ENCODE results near the gene ITGA2.
"Not testable (repeated sequence)": the region's sequence is repeated elsewhere in the genome, so short reads cannot be mapped to it uniquely, and the experiment has no call there.

ITGA2 gene

DNA sequence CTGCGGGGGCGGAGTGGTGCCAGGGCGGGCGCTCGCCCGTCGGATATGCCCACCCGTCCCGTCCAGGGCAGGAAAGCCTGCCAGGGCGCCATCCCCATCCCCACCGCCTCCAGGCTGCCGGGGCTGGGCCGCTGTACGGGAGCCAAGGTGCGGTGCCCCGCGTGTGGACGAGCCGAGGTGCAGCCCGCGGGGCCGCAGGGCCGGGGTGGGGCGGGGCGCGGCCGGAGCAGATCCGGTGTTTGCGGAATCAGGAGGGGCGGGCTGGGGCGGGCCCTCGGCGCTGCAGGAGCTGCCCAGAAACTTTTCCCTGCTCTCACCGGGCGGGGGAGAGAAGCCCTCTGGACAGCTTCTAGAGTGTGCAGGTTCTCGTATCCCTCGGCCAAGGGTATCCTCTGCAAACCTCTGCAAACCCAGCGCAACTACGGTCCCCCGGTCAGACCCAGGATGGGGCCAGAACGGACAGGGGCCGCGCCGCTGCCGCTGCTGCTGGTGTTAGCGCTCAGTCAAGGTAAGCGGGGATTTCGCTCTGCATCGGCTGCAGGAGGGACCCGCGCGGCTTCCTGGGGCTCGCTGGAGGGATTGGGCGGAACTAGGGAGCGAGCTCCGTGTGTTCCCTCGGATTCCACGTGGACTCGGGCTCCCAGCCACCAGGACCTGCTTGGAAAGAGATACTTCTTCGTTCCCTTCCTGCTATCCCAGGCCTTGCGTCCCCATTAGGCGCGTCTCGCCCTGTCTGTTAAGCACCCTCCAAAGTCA lies at the start of gene ITGA2:
Gene ITGA2 (plus strand): TSS at position 328 of the 756 bp plus-strand sequence. CDS start 117 bp downstream, at position 445.
- DNase-seq = no peak

DNA sequence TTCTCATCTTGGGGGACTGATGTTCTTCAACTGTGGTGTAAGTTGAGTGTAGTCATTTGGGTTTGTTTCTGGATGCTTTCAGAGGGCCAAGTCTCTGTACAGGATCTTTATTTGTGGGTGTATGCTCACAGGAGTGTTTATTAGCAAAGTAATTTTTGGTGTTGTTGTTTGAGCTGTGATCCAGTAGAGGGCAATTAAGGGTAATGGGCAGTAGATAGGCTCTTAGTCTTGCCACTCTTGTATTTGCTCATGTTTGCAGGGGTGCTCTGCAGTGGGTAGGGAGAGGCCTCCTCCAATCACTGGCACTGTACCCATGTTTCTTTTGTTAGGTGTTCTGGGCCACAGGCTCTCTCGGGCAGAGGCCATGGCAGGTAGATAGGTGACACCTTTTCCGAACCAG lies 45.9 kb upstream of the ITGA2 start:
- DNase-seq = no peak

DNA sequence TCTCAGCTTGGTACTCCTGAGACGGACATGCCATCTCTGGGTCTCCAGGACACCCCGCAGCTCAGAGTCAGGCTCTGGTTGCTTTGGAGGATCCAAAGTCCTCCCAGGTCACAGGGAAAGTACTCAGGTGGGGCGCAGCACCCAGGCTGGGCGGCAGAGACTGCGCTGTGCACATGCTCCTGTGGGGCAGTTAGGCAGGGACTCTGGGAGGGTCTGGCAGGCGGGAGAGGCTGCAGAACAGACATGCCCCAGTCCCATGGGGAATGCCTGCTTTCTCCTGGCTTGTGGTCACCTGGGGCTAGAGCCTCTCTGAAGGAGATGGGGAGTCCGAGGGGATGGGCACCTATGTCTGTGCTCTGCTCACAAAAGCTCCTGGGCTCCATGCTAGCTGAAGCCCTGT lies 45.3 kb upstream of the ITGA2 start:
- no peak for DNase-seq

DNA sequence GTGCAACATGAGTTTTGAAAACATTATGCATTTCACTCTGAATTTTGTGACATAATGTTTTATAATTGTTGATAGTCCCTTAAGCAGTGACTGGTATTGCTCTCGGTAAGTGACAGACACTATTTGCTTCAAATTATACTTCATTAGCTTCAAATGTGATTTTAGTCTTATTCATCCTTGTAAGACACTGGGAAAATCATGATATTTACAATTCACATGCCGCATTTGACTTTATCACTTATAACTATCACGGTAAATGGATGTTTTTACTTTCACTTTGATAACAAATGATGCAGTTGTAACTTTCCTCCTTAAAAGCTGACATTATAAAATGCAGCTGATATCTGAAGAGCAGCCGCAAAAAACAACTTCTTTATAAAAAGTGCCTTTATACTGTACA lies 44.1 kb upstream of the ITGA2 start:
- DNase-seq = no peak

DNA sequence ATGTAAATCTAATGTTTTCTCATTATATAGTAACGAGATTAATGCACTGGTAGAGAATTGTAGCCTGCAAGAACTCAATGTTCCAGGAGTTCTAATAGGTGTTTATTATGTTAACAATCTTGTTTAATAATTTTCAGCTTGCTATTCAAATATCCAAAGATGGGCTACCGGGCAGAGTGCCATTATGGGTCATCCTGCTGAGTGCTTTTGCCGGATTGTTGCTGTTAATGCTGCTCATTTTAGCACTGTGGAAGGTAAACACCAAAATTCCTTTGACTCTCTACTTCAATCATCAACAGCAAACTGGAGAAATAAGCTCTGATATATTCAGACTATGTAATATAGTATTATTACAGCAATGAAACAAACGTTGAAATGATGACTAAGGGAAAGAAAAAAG lies 41.9 kb upstream of the ITGA2 start:
- no peak for DNase-seq

DNA sequence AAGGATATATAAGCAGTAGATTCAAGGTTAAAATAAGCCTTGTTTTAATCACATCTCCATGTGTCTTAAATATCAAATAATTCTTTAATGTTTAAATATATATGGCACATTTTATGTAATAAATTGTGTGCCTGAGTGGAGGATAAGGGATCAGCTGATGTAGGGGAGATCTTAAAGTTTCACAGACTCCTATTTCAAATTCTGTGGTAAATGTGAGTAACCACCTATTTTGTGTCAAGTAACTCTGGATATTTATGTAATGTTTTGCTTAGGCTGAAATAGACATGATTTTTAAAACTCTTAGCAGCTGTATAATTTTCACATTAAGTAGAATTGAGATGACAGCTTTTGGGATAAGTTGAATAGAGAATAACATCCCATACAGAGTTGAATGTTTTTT lies 41.3 kb upstream of the ITGA2 start:
- no peak for DNase-seq

DNA sequence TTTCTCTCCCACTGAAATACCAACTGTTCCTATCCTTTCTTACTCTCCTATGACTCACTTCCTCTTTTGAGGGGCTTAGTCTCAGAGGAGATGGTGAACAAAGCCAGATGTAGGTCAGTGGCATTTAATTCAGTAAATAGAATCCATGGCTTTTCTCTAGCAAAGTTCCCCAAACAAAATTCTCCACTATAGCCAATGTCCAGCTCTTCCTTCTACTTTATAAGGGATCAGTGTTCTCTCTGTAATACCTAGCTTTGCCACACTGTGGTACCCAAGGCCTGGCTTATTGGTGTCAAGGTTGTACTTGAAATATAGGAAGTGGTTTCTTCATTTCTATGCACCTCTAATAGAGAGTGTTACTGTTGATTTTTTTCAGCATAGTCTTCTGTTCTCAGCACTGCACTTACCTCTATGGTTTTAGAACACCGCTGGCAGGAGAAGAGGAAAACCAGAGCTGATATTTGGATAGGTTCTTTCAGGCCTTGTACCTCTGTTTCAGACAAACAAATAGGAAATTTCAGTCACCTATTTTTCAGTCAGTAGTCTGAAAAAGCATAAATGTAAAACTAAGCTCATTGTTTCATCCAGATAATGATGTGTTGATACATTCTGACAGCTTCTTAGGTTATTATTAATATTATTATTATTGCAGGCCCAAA lies 40.6 kb upstream of the ITGA2 start:
- peak; percentile 28 for DNase-seq

DNA sequence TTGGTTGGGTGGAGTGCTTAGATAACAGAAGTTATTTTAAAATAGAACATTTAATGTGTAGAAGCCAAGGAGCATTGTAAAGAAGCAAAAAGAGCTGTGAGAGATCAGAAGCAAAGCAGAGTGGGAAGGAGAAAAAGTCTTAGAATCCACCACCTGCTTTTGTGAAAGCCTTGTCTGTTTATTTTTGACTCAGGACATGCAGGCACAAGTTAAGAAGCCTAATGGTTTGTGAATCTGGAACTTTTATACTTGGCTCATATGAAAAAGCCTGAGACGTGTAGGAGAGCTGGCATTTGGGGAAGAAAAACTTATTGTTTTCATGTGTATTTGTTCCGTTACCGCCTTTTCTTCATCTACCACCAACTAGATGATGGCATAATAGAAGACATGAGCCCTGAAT lies 38.5 kb upstream of the ITGA2 start:
- no peak for DNase-seq

DNA sequence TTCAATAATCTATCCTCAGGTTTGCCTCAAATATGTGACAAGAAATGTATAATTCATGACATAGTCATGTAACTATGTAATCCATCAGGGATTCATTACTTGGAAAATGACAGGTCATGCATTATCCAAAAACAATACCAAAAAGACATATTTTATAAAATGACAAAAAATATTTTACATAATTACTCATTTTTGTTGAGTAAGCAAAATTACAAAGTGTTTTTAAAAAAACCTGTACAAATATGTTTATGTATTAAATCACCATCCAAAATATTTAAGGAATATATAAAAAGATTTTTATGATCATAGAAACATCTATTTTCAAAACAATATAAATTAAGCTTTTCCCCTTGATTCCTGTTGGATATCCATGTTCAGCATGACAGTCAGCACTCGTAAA lies 36.7 kb upstream of the ITGA2 start:
- no peak for DNase-seq

DNA sequence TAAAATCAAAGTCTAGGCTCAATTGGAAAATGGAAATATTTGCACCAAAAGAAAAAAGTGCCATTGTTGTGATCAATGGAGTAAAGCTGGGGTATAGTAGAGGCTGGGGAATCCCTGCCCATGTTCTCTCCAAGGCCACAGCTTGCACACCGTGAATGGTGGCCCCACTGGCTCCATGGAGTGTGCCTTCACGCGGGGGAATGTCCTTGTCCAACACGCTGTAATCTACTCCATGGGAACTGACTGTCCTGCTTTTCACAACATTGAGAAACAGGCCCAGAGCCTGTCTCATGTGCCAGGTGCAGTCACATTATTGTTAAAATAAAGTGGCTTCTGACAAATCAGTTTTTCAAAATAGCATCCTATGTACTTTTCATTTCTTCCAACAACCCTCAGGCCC lies 33.1 kb upstream of the ITGA2 start:
- DNase-seq = no peak

DNA sequence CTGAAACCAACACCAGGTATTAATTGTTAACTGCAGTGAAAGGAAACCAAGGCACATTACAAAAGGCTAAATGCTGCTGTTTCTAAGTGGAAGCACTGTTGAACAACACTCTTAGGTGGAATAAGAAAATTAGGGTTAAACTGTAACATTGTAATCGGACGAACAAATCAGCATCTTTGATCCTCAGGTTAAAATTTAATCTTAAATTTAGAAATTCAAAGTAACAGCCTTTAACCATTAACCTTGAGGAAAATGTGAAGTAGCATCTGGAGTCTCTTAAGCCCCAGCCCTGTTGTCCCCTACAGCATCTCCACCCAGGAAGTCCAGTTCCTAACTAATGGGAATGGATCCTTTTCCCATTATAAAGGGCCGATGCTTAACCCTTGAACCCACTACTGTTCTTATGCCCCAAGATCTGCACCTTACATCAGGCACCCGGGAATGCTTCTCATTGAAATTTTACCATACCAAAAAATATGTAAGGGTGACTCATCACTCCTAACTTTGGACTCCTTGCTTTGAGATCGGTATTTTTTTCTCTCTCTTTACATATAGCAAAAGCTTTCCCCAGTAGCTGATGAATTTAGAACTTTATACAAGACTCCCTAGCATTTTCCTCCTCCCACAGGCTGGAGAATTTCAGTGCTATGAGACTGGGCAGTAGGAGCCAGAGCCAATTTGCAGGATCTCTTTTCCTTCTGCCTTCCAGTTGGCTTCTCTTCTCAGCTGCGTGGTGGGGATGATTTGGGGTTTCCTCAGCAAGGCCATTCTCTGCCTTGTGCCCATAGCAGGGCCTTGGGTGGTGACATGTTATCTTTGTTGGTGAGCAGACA lies 32.0 kb upstream of the ITGA2 start:
- DNase-seq = no peak

DNA sequence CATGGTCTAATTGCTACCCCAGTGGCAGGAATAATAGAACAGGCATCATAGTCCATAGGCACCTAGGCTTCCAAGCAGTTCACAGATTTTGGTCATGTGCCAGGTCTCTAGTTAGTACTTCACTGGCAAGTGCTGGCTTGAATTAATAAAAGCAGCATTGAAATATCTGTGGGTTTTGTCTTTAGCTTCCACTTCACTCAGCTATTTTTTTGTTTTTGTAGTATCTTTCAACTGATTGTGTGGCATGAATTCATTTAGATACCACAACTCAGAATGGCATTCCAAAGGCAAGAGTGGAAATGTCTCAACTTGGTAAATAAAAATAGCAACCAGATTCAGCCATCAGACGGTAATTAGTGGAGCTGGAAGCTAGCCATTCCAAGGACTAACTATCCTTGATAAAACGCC lies 27.9 kb upstream of the ITGA2 start:
- DNase-seq = no peak

DNA sequence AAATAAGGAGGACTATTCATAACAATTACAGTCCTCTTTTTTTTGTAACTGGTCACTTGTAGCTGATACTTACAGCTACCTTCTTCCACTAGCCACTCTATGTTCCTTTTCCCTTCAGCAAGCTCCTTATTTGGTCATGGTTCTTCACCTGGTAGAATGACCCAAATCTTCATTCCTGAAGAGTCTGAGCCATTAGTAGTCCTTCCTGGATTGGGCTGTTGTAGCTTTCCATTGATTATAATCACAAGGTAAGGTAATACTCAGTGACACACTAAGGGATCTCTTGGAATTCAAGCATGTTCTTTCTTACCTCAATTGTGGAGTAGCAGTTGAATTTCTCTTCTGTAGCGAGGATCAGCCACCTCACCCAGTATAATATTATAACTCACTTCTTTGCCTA lies 25.5 kb upstream of the ITGA2 start:
- no peak for DNase-seq

DNA sequence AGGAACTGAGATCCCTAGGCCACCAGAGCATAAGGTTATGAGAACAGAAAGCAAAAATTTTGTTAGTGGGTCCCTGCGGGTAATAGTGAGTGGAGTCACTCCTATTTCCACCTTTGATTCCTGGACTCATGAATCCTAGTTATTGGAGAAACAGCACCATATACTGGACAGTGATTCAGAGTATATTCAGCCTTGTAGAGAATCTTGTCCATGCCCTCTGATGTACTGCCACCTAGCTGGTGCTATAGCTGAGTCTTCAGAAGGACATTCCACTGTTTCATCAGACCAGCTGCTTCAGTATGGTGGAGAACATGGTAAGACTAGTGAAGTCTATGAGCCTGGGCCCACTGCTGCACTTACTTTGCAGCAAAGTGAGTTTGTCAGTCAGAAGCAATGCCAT lies 25.0 kb upstream of the ITGA2 start:
- no peak for DNase-seq

DNA sequence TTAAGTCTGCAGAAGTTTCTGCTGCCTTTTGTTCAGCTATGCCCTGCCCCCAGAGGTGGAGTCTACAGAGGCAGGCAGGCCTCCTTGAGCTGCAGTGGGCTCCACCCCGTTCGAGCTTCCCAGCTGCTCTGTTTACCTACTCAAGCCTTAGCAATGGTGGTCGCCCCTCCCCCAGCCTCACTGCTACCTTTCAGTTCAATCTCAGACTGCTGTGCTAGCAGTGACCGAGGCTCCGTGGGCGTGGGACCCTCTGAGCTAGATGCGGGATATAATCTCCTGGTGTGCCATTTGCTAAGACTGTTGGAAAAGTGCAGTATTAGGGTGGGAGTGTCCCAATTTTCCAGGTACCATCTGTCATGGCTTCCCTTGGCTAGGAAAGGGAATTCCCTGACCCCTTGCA lies 13.0 kb upstream of the ITGA2 start:
- not testable (repeated sequence) for DNase-seq

DNA sequence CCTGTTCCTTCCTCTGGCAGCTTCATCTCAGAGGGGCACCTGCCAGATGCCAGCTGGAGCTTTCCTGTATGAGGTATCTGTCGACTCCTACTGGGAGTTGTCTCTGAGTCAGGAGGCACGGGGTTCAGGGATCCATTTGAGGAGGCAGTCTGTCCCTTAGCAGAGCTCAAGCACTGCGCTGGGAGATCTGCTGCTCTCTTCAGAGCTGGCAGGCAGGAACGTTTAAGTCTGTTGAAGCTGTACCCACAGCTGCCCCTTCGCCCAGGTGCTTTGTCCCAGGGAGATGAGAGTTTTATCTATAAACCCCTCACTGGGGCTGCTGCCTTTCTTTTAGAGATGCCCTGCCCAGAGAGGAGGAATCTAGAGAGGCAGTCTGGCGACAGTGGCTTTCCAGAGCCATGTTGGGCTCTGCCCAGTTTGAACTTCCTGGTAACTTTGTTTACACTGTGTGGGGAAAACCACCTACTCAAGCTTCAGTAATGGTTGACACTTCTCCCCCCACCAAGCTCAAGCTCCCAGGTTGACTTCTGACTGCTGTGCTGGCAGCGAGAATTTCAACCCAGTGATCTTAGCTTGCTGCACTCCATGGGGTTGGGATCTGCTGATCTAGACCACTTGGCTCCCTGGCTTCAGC lies 11.8 kb upstream of the ITGA2 start:
- DNase-seq = no peak

DNA sequence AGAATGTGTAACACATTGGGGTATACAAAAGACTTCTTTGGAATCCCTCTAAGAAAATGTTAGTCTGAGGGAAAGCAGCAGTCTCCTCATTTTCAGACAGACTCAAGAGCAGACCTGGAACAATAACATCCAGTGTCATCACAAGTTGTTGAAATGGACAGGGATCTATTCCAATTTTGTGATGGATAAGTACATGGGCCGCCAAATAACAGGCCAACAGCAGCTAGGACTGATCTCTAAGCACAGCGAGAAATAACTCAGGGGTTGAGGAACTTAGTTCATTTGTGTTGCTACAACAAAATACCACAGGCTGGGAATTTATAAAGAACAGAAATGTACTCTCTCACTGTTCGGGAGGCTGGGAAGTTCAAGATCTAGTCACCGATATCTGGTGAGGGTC lies 7.6 kb upstream of the ITGA2 start:
- DNase-seq = no peak

DNA sequence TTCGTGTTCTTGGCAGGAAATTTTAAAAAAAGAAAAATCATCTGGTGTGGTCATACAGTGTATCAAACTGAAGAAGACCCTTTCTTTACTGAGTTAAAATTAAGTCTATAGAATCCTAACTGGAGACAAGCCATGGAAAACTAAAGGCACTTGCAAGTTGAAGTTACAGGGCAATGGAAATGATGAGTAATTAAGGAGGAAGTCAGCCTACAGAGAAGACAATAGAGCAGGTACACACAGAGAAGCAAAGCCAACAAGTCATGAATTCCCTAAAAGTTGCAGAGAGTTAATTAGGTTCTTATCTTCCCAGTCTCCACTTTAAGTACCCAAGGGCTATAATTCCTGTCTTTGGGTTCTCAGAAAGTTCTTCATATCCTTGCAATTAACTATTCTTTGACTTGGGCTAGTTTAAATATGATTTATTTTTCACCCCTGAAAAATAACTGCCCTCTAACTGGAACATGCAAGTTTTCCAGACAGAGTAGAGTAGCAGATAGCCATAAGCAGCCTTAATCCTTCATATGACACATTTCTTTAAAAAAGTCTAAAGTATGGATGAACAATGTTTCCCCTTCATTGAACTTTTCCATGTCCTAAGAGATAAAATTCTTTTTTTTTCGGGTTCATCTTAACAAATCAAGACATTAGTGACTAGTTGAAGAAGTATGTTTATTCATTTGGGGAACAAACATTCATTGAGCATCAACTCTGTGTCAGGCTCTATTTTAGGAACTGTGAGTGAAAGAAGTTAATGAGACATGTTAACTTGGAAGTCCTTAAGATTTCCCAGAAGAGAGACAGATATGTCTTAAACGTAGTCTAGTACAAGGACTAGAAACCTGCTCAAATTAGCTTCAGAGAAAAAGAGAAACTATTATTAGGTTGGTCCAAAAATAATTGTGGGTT lies 5.2 kb upstream of the ITGA2 start:
- DNase-seq = no peak

DNA sequence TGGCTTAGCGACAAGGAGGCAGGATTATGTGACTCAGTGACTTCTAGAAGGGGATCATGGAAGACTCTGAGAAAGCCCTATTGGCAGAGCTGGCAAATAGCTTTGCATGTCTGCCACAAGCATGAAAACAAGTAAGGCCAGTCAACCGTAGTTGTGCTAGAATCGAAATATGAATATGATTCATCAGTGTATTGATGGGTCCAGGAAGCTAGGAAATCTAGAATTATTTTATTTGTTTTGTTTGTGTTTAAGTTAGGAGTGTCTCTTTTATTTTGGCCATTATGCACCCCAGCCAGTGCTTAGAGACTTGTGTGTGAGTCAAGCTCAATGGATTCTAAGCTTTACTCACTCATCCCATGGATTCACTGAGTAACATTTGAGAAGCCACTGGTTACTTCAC lies 3.8 kb upstream of the ITGA2 start:
- no peak for DNase-seq

DNA sequence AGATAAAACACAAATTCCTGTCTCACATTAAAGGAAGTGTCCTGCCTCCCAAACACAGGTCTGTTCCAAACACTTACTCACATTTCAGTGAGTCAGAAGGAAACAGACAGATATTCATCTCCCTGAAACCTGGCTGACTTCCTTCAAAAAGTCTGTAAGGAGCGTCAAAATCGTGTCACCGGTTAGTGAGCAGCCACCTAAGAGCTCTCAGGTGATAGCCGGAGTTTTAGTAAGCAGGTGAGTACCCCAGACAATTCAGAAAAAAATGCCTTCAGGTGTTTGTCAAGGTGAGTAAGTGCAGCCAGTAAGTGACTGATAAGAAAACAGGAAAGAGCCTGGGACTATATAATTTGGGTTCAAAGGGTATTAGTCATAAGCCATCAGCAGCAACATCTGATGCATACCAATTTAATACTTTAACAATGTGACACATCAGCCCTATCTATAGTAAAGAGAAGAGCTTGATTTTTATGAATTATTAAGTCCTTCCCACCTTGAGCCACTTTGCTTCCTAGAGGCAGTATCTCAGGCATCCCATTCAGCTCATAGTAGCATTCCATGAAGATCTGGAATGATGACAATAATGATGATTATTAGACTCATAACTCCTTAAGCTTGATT lies 1.3 kb upstream of the ITGA2 start:
- DNase-seq = no peak

DNA sequence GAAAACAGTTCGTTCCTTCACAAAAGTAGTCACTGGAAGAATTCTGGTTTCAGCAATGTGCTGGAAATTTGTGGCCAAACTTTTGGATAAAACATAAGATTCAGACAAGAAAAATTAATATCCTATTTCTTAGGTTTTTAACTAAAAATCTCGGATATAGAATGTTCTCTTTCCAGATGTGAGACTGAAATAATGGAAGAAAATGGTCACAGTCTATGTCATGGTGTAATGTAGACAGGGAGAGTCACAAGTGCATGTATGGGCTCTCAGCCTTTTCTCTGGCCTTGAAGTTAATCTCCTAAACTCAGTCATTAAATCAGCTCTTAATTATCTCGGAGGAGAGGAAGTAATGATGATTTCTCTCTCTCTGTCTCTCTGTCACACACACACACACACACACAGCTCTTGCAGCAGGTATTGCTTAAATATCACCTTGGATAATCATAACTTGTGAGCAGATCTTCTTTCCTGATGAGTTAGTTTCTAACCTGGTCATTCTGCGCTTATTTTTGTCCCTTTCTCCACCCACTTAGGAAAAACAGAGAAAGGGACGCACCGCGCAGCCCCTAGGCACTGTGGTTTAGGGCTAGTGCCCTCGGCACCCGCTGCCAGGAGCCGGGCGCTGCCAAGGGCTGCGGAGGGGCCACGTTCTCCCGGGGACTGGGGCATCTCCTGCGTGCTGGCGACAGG lies 672 bp upstream of the ITGA2 start:
- DNase-seq = no peak
